ENCODE data around the gene STAT5A. TPM values are rescaled to one million over a fixed set of nuclear protein-coding genes. Genes with fewer than 3 reads are reported as not detected.

Gene STAT5A
- total RNA-seq, 4 donors from 2014 or later, result 30.7 to 69.2 (median 33.9) TPM

DNA sequence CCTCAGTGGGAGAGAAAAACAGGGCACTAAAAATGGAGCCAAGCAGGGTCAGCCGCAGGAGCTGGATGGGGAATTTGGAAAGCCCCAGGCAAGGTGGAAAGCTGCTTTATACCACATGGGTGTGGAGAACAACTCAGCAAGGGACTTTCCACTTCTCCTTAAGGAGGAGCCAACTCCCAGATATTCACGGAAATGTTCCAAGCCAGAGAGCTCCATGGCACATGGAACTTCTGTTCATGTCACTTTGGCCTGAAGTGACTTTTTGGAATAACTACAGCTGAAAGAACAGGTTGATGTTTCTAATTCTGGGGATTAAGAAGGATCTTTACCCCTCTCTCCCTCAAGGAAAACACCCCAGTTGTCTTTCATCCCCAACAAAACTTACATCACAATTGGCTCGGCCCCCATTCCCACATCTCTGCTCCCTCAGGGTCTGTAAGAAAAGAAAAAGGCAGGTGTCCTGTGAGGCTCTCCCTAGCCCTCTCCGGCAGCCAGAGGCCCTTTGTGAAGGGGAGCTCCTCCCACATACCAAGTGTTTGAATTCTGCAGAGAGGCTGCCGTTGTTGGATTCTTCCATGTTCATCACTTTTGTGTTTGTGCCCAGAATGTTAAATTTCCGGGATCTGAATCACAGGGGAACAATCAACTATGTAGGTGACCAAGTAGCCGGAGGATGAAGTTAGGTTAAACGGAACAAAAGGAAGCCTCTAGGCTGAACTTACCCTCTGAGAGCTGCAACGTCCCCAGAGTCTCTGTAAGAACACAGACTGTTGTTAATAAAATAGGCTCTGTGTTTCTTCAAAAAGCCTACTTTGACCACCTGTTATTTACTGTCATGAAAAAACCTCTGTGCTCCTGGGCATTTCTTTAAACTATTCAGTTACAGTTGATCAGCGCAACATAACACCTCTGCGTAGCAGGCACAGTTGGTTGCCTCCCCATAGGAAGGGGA is 41.0 kb downstream of the STAT5A start:
- intact Hi-C loops (cut with DNase I; ENCODE audit: low total_unique reads), result no loop called here
- peak overlapping the region; percentile 43 to 44 for H3K27ac ChIP-seq

DNA sequence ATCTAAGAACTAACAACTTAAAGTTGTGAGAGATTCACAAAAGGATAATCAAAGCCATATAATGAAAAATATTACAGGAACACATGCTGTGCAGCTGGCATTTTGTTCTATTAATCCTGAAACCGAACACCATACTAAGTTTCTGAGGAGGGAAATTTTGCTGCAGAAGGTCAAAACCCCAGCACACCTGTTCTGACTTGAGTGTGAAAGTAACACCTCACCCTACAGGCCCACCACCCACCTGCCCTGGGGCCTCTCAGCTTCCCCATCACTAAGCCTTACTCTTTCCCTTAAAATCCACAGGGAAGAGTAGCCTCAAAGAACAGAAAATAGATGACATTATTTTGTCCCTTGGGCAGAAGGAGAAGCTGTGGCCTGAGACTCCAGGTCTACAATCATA is 44.8 kb downstream of the STAT5A start:
- TF ChIP-seq, protein P1, sequence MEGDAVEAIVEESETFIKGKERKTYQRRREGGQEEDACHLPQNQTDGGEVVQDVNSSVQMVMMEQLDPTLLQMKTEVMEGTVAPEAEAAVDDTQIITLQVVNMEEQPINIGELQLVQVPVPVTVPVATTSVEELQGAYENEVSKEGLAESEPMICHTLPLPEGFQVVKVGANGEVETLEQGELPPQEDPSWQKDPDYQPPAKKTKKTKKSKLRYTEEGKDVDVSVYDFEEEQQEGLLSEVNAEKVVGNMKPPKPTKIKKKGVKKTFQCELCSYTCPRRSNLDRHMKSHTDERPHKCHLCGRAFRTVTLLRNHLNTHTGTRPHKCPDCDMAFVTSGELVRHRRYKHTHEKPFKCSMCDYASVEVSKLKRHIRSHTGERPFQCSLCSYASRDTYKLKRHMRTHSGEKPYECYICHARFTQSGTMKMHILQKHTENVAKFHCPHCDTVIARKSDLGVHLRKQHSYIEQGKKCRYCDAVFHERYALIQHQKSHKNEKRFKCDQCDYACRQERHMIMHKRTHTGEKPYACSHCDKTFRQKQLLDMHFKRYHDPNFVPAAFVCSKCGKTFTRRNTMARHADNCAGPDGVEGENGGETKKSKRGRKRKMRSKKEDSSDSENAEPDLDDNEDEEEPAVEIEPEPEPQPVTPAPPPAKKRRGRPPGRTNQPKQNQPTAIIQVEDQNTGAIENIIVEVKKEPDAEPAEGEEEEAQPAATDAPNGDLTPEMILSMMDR (IDR thresholded peaks at IDR 0.05), result no peak
- TF ChIP-seq POLR2A (IDR thresholded peaks at IDR 0.05), result no peak
- Histone ChIP-seq H3K27ac (no peak overlapping the region), H3K36me3 (no peaks in the 10 kb centered on the region)

More for the DNA sequence above, 41.0 kb downstream of the STAT5A start:
- H3K27me3 ChIP-seq, result no peaks in the 10 kb centered on the region
- H3K4me3 ChIP-seq, result no peak overlapping the region
- no peak for DNase-seq
- H3K36me3 ChIP-seq, result no peaks in the 10 kb centered on the region
- TF ChIP-seq, protein P1 (IDR thresholded peaks at IDR 0.05), result no peak
- TF ChIP-seq POLR2A (IDR thresholded peaks at IDR 0.05), result no peak
- no peaks in the 10 kb centered on the region for H3K9me3 ChIP-seq
- no peaks in the 10 kb centered on the region for H3K4me1 ChIP-seq

DNA sequence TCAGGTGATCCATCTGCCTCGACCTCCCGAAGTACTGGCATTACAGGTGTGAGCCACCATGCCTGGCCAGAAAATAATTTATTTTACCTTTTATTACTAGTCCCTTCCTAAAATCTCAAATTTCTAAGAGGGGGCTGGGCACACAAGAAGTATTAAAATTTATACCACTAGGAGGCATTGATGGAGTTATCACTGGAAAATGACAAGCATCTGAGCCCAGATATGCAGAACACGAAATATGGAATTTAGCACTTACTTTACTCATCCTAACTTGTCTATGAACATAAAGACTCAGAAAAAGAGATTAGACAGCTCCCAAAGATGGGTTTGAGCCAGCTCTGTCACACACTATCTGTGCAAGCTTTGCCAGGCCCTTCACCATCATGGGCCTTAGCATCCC is 46.4 kb downstream of the STAT5A start:
- no peaks in the 10 kb centered on the region for H3K36me3 ChIP-seq
- no peak for TF ChIP-seq POLR2A (IDR thresholded peaks at IDR 0.05)
- TF ChIP-seq, protein P1 (IDR thresholded peaks at IDR 0.05), result no peak
- no peak overlapping the region for H3K27ac ChIP-seq
- H3K9me3 ChIP-seq, result no peaks in the 10 kb centered on the region
- intact Hi-C loops (cut with DNase I; ENCODE audit: low total_unique reads), result no loop called here
- no peak for DNase-seq
- H3K27me3 ChIP-seq, result no peaks in the 10 kb centered on the region
- H3K4me1 ChIP-seq, result no peaks in the 10 kb centered on the region
- no peak overlapping the region for H3K4me3 ChIP-seq

More for the DNA sequence above, 44.8 kb downstream of the STAT5A start:
- H3K27me3 ChIP-seq, result no peaks in the 10 kb centered on the region
- H3K4me3 ChIP-seq, result no peak overlapping the region
- intact Hi-C loops (cut with DNase I; ENCODE audit: low total_unique reads), result no loop called here
- H3K4me1 ChIP-seq, result no peaks in the 10 kb centered on the region
- no peaks in the 10 kb centered on the region for H3K9me3 ChIP-seq
- DNase-seq, result no peak

DNA sequence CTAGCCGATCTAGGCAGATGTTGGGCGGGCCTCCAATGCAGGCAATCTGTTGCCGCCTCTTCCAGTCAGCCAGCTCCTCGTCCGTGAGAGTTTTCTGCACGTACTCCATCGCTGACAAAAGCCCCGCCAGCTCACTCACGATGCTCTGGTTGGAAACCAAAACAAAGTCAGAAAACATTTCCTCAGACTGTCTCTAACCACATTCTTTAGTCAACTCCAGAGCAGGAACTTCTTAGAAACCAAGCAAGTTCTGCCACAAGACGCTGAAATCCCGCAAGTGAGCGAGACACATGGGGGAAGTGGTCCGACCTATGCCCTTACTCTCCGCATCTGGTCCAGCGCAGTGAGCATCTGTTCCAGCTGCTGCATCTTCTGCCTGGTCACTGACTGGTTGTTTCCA is 49.1 kb downstream of the STAT5A start:
- Histone ChIP-seq H3K27me3 (no peaks in the 10 kb centered on the region), H3K36me3 (no peaks in the 10 kb centered on the region), H3K4me1 (no peaks in the 10 kb centered on the region), H3K4me3 (no peak overlapping the region), H3K9me3 (no peaks in the 10 kb centered on the region), H3K27ac (no peak overlapping the region)
- no peak for DNase-seq
- TF ChIP-seq, protein P1 (IDR thresholded peaks at IDR 0.05), result no peak
- TF ChIP-seq POLR2A (IDR thresholded peaks at IDR 0.05), result no peak
- intact Hi-C loops (cut with DNase I; ENCODE audit: low total_unique reads), result no loop called here

DNA sequence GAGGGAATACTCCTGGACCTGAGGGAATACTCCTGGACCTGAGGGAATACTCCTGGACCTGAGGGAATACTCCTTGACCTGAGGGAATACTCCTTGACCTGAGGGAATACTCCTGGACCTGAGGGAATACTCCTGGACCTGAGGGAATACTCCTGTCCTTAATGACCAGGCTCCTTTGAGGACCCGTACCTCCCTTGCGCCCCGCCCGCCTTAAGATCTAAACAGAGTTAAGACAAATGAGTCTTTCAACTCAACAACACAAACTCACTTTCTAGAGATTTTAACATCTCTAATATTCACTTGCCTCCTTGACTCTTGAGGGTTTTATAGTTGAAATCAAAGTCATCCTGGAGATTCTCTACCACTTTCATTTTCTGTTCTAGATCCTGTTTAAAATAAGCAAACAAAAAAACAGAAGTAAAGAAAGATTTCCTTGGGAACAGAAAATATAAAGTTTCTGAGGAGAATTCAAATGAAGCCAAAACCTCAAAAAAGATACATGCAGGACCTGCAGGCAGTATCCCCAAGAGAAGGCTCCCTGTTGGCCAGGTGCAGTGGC is 50.2 kb downstream of the STAT5A start:
- intact Hi-C loops (cut with DNase I; ENCODE audit: low total_unique reads), result no loop called here
- H3K27ac ChIP-seq, result no peak overlapping the region
- H3K4me1 ChIP-seq, result no peaks in the 10 kb centered on the region
- H3K36me3 ChIP-seq, result no peaks in the 10 kb centered on the region
- H3K9me3 ChIP-seq, result no peaks in the 10 kb centered on the region
- TF ChIP-seq, protein P1 (IDR thresholded peaks at IDR 0.05), result no peak
- no peak for TF ChIP-seq POLR2A (IDR thresholded peaks at IDR 0.05)
- no peak for DNase-seq
- no peaks in the 10 kb centered on the region for H3K27me3 ChIP-seq
- H3K4me3 ChIP-seq, result no peak overlapping the region

Measured in uterus (tissue), 4 donors.